Head of caudate nucleus (tissue), 42 donors: ENCODE measurements around the gene SEC24C.
"Not testable (repeated sequence)": the region's sequence is repeated elsewhere in the genome, so short reads cannot be mapped to it uniquely, and the experiment has no call there.

Source experiments
- DNase-seq, 42 donors: peaks; one replicate each; pipeline versions ENCODE4 v3.0.0 to v3.0.0-alpha.2; 2020 to 2021; ENCODE audit warnings: mixed read lengths in 7 of 42
- intact Hi-C: fragments of 100-400 bp; cut with DNase I; formaldehyde crosslinking; loops from one replicate; pipeline ENCODE4 v1.15.0; 2022

The SEC24C gene

DNA sequence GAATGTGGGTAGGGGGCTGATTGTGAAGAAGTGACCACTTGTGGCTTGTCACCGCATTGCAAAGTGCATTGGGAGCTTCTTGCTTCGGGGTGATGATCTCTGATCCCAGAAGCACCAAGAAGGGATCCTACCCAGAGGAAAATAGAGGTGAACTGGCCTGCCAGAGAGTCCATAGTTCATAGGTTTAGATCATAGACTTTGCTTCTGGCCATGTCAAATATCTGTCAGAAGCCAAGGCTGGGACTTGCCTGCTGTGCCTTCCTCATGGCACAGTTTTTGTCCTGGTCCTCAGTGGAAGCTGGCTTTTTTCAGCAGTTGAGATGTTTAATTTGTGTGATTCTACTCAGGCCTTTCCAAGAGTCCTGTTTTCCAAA is 42.3 kb downstream of the SEC24C start:
- no peak for DNase-seq
- intact Hi-C loops = no loop called here

DNA sequence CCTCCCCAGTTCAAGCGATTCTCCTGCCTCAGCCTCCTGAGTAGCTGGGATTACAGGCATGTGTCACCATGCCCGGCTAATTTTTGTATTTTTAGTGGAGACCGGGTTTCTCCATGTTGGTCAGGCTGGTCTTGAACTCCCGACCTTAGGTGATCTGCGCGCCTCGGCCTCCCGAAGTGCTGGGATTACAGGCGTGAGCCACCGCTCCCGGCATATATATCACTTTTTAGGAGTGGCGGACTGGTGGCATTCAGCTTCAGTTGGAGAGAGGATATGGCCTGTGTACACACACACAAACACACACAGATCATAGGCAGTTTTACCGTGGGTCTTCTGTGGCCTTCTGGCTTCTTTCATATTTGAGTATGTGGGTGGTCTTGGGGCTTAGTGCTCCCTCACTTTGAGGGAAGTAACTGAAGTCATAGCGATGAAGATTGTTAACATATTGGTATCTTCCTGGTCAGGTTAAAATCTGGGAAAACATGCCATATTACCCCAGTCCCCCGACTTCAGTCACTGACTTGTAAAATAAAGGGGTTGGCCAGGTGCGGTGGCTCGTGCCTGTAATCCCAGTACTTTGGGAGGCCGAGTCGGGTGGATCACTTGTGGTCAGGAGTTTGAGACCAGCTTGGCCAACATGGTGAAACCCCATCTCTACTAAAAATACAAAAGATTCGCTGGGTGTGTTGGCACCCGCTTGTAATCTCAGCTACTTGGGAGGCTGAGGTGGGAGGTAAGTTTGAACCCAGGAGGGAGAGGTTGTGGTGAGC is 43.0 kb downstream of the SEC24C start:
- DNase-seq = peak in 1 of 42 donors; percentile 8
- intact Hi-C loops = not testable (repeated sequence)

DNA sequence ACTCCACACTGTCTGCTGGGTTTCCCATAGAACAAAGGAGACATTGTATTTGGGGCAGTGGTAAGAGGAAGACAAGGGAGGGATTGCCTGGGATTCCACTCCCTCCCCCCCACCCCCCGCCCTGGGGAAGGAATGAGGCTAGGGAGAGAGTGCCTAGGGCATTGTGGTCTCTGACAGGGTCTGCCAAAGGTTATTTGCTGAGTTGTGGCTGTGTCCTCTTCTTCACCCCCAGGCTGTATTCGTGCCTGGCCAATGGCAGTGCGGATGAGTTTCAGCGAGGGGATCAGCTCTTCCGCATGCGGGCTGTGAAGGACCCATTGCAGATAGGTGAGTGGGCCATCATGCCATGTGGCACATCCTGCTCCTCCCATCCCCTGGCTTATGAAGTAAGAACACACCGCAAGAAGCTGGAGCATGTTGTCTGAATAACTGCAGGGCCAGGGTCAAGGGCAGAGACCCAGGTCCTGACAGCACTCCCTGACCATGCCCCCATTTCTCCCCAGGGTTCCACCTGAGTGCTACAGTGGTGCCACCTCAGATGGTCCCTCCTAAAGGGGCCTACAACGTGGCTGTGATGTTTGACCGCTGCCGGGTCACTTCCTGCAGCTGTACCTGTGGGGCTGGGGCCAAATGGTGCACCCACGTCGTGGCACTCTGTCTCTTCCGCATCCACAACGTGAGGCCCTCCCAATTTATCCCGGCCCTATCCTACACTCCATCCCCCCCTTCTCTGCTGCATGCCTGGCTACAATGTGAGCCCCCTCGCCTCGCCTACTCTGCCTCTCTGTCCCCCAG is 44.9 kb downstream of the SEC24C start:
- intact Hi-C loops = no loop called here
- peak in 1 of 42 donors; percentile 10 for DNase-seq

DNA sequence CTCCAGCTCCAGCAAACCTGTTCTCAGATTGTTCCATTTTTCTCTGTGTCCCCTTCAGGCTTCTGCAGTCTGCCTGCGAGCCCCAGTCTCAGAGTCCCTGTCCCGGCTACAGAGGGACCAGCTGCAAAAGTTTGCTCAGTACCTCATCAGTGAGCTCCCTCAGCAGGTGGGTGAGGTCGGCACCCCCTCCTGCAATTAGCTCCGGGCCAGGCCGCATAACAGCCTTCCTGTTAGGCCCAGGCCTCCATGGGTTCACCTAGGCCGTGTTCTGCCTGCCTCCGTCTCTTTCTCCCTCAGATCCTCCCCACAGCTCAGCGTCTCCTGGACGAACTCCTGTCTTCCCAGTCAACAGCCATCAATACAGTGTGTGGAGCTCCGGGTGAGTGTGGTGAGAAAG is 45.5 kb downstream of the SEC24C start:
- no peak for DNase-seq
- intact Hi-C loops = no loop called here

DNA sequence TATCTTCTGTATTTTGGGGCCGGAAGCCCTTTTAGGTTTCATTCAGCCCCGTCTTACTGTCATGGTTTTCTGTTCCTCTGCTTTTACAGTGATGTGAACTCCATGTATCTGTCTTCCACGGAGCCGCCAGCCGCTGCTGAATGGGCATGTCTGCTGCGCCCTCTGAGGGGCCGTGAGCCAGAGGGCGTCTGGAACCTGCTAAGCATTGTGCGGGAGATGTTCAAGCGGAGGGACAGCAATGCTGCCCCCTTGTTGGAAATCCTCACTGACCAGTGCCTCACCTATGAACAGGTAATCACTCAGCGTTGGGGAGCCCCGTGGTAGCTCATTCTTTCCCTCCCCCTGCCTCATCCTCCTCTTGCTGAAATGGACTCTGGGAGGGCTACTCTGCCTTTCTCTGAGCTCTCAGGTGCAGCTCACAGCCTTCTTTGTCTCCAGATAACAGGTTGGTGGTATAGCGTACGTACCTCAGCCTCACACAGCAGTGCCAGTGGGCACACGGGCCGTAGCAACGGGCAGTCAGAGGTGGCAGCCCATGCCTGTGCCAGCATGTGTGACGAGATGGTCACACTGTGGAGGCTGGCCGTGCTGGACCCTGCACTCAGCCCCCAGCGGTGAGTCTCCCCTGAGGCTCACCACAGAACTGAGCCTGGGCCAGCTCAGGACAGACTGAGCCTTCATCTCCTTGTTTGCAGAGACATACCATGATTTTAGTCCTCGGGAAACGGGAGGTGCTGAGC is 46.9 kb downstream of the SEC24C start:
- intact Hi-C loops = no loop called here
- peak in 1 of 42 donors; percentile 6 for DNase-seq

DNA sequence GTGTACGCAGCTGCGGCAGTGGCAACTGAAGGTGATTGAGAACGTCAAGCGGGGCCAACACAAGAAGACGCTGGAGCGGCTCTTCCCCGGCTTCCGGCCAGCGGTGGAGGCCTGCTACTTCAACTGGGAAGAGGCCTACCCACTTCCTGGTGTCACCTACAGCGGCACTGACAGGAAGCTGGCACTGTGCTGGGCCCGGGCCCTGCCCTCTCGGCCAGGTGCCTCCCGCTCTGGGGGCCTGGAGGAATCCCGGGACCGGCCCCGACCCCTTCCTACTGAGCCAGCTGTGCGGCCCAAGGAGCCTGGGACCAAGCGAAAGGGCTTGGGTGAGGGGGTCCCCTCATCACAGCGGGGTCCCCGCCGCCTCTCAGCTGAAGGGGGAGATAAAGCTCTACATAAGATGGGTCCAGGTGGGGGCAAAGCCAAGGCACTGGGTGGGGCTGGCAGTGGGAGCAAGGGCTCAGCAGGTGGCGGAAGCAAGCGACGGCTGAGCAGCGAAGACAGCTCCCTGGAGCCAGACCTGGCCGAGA is 47.8 kb downstream of the SEC24C start:
- peak in 1 of 42 donors; percentile 11 for DNase-seq
- intact Hi-C loops = no loop called here

DNA sequence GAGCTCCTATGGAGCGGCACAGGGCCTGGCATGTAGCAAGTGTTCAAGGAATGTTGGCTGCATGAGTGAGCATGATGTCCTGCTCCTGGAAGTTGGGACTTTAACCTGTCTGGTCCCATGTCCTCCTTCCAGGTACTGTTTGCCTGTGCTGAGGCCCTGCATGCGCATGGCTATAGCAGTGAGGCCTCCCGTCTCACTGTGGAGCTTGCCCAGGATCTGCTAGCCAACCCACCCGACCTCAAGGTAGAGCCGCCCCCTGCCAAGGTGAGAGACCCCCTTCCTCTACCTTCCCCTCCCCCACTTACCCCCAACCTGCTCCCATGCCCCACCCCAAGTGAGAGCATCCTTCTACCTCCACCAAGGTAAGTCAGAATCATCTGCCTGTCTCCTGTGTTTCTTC is 49.3 kb downstream of the SEC24C start:
- intact Hi-C loops = no loop called here
- no peak for DNase-seq

DNA sequence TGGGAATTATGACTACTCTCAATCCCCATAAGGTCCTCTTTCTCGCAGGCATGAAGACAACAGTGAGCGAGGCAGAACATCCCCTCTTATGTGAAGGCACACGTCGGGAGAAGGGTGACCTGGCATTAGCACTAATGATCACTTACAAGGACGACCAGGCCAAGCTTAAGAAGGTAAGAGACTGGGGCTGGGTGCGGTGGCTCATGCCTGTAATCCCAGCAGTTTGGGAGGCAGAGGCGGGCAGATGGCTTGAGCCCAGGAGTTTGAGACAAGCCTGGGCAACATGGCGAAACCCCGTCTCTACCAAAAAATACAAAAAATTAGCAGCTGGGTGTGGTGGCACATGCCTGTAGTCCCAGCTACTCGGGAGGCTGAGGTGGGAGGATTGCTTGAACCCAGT is 51.3 kb downstream of the SEC24C start:
- intact Hi-C loops = not testable (repeated sequence)
- peak in 1 of 42 donors; percentile 14 for DNase-seq

DNA sequence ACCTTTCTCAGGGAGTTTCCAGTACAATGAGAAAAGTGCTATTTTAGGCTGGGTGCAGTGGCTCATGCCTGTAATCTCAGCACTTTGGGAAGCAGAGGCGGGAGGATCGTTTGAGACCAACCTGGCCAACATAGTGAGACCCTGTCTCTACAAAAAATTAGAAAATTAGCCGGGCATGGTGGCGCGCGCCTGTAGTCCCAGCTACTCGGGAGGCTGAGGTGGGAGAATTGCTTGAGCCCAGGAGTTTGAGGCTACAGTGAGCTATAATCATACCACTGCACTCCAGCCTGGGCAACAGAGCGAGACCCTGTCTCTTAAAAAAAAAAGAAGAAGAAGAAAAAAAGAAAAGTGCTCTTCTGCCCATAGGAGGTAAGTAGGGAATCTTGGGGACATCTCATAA is 51.9 kb downstream of the SEC24C start:
- intact Hi-C loops, DNase-seq: not testable (repeated sequence)

DNA sequence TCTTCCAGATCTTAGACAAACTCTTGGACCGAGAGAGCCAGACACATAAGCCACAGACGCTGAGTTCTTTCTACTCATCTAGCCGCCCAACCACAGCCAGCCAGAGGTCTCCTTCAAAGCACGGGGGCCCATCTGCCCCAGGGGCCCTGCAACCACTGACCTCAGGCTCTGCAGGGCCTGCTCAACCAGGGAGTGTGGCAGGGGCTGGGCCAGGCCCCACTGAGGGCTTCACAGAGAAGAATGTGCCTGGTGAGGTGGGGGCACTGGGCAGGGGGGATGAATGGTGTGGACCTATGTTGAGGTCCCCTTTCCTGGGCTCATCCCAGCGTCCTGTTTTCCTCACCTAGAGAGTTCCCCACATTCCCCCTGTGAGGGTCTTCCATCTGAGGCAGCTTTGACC is 52.6 kb downstream of the SEC24C start:
- no peak for DNase-seq
- intact Hi-C loops = no loop called here

DNA sequence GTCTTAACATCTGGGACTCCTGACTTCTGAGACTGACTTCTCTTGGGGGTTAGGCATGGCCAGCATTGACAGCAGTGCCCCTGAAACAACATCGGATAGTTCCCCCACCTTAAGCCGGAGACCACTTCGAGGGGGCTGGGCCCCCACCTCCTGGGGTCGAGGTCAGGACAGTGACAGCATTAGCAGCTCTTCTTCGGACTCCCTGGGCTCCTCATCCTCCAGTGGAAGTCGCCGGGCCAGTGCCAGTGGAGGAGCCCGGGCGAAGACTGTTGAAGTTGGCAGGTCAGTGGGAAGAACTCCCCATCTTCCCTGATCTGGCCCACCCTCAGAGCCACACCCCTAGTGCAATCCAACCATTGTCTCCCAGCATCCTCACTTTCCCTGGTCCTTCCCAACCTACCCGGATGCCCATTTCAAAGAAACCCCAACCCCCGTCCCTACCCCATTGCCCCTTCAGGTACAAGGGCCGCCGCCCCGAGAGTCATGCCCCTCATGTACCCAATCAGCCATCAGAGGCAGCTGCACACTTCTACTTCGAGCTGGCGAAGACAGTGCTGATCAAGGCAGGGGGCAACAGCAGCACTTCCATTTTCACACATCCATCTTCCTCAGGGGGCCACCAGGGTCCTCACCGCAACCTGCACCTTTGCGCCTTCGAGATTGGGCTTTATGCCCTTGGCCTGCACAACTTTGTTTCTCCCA is 53.3 kb downstream of the SEC24C start:
- no peak for DNase-seq
- intact Hi-C loops = no loop called here

DNA sequence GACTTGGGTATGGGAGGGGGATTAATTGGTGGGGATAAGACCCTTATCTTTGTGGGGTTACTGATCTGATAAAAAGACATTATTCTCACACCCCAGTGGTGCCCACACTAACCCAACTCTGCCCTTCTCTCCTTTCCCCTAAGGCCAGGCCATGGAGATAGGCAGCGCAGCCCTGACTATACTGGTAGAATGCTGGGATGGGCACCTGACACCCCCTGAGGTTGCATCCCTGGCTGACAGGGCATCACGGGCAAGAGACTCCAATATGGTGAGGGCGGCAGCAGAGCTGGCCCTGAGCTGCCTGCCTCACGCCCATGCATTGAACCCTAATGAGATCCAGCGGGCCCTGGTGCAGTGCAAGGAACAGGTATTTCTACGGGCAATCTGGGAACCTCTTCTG is 53.9 kb downstream of the SEC24C start:
- DNase-seq = no peak
- intact Hi-C loops = no loop called here

DNA sequence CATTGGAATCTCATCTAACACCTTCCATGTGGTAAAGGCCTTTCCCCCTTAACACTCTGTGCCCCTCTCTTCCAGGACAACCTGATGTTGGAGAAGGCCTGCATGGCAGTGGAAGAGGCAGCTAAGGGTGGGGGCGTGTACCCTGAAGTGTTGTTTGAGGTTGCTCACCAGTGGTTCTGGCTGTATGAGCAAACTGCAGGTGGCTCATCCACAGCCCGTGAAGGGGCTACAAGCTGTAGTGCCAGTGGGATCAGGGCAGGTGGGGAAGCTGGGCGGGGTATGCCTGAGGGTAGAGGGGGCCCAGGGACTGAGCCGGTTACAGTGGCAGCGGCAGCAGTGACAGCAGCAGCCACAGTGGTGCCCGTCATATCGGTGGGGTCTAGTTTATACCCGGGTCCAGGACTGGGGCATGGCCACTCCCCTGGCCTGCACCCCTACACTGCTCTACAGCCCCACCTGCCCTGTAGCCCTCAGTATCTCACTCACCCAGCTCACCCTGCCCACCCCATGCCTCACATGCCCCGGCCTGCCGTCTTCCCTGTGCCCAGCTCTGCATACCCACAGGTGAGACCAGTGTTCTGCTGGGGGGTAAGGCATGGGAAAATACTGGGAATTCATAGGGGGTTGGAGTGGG is 54.9 kb downstream of the SEC24C start:
- DNase-seq = no peak
- intact Hi-C loops = no loop called here

DNA sequence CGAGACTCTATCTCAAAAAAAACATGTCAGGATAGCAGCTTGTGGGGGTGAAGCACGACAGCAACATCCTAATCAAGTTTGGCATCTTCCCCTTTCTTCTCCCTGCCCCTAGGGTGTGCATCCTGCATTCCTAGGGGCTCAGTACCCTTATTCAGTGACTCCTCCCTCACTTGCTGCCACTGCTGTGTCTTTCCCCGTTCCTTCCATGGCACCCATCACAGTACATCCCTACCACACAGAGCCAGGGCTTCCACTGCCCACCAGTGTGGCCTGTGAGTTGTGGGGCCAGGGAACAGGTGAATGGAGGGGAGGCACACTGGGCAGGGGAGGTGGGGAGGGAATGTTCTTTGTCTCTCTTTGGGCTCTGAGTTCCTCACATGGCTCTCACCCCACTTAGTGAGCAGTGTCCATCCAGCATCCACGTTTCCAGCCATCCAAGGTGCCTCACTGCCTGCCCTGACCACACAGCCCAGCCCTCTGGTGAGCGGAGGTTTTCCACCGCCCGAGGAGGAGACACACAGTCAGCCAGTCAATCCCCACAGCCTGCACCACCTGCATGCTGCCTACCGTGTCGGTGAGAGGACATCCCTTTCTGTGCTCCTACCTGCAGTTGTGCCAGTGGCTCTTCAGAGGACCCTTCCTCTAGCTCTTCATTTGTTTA is 55.9 kb downstream of the SEC24C start:
- intact Hi-C loops = no loop called here
- DNase-seq = peak in 1 of 42 donors; percentile 26

DNA sequence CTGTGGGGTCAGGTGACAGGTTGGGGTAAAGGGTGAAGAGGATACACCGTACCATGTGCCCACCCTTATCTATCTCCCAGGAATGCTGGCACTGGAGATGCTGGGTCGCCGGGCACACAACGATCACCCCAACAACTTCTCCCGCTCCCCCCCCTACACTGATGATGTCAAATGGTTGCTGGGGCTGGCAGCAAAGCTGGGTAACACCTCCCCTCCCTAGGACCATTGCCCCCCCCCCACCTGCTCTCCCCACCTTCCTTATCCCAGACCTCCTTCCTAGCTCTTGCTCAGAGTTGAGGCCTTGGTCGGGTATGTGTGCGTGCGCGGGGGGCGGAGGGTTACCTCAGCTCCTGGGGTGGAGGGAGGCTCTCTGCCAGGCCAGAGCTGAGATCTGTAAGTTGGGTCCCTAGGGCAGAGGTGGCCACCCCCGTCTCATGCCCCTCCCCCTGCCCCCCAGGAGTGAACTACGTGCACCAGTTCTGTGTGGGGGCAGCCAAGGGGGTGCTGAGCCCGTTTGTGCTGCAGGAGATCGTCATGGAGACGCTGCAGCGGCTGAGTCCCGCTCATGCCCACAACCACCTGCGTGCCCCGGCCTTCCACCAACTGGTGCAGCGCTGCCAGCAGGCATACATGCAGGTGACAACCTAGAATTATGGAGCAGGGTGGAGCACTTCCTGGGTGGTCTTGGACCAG is 56.5 kb downstream of the SEC24C start:
- peak in 41 of 42 donors; percentile 35 to 88 (median 67) for DNase-seq
- intact Hi-C loops = no loop called here

DNA sequence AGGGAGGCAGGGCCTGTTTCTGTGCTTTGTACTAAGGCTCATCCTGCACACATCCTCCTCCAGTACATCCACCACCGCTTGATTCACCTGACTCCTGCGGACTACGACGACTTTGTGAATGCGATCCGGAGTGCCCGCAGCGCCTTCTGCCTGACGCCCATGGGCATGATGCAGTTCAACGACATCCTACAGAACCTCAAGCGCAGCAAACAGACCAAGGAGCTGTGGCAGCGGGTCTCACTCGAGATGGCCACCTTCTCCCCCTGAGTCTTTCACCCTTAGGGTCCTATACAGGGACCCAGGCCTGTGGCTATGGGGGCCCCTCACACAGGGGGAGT is 57.0 kb downstream of the SEC24C start:
- DNase-seq = peak in 2 of 42 donors; percentile 30 to 44
- intact Hi-C loops = no loop called here

DNA sequence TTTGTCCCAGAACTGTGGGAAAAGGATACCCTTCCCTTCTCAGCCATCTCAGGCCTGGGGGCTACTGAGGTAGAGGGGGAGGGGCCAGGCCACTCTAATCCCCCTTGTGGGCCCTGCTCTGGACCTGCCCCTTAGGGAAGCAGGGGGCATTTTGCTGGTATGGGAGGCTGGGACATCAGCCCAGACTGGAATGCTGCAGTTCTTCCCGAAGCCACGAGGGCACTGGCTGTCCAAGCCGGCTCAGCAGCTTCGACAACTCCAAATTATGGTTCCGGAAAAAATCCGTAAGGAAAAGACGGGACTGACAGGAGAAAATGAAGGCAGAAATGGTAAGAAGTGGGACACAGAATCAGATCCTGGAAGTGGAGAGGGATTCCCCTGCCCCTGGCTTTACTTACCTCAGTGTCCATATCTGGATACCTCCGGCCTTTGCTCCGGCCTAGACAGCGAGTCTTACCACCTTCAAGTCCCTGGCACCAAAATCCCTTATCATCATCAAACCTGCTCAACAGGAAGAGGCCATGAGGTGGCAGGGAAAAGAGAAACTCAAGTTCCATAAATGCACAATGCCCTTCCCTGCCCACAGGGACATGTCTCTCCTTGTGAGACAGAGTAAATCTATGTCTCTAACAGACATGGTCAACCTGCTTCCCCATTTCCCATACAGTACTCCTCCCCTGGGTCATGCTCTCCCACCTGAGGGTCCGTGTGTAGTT is 58.3 kb downstream of the SEC24C start:
- peak in 1 of 42 donors; percentile 25 for DNase-seq
- intact Hi-C loops = no loop called here
